ENCODE measurements around the gene FRMD4A.

- TF ChIP-seq CTCF (IDR thresholded peaks at IDR 0.05; ENCODE audit: low read depth, low read length): no peak
- TF ChIP-seq MYC (IDR thresholded peaks at IDR 0.05; ENCODE audit: low read depth, low read length): no peak
Measured at GRCh38 chr10:14074062-14074884, 256.5 kb downstream of the FRMD4A start.

Measured in NB4 (cell line).